WTC11 (cell line): ENCODE data around the gene HS1BP3. TPM values are rescaled to one million over a fixed set of nuclear protein-coding genes. Genes with fewer than 3 reads are reported as not detected.

Experiments used
- ATAC-seq: fragments of 200-7000 bp; cut with Tn5 transposase; 2 replicates; pipeline ENCODE4 v1.10.0; 2021; ENCODE audit warnings: mild to moderate bottlenecking, moderate library complexity
- CTCF ChIA-PET: fragments of 300-600 bp; sonication (Branson Sonifier 250); formaldehyde crosslinking; loops from one replicate; lab custom pipeline; 2021; ENCODE audit warnings: antibody characterized with exemption; lab: Charles Lee
- POLR2A ChIA-PET: fragments of 350-600 bp; sonication (Branson Sonifier 250); formaldehyde crosslinking; loops from one replicate; lab custom pipeline; 2021; ENCODE audit warnings: antibody characterized with exemption; lab: Charles Lee
- DNase-seq: peaks from one replicate; pipeline ENCODE4 v3.0.0; 2021; ENCODE audit warnings: low spot score
- H3K27ac Mint-ChIP-seq: 2 replicates; pipeline ENCODE4 v1.8.0; 2021; ENCODE audit warnings: mixed read lengths
- H3K27me3 Mint-ChIP-seq: 2 replicates; pipeline ENCODE4 v1.8.0; 2021; ENCODE audit warnings: low read depth, mild to moderate bottlenecking, moderate library complexity, mixed read lengths
- H3K36me3 Mint-ChIP-seq: 2 replicates; pipeline ENCODE4 v1.8.0; 2021; ENCODE audit warnings: mixed read lengths
- H3K4me1 Mint-ChIP-seq: 2 replicates; pipeline ENCODE4 v1.8.0; 2022; ENCODE audit warnings: mixed read lengths
- H3K4me3 Mint-ChIP-seq: 2 replicates; pipeline ENCODE4 v1.8.0; 2021; ENCODE audit warnings: mild to moderate bottlenecking, moderate library complexity, mixed read lengths
- H3K9me3 Mint-ChIP-seq: 2 replicates; pipeline ENCODE4 v1.8.0; 2021; ENCODE audit warnings: mixed read lengths
- ARID4B ChIP-seq: sonication (generic); formaldehyde crosslinking; IDR thresholded peaks from 2 replicates; pipeline ENCODE4 v1.8.0; 2023; ENCODE audit warnings: missing genetic modification reagents, mild to moderate bottlenecking, borderline replicate concordance
- E2F5 ChIP-seq: sonication (generic); formaldehyde crosslinking; IDR thresholded peaks from 2 replicates; pipeline ENCODE4 v1.8.1; 2022; ENCODE audit warnings: mild to moderate bottlenecking, moderate library complexity, missing genetic modification reagents
- ETV6 ChIP-seq: sonication (generic); formaldehyde crosslinking; IDR thresholded peaks from 2 replicates; pipeline ENCODE4 v1.8.1; 2022; ENCODE audit warnings: mild to moderate bottlenecking, missing genetic modification reagents
- FOXP1 ChIP-seq: sonication (generic); formaldehyde crosslinking; IDR thresholded peaks from 2 replicates; pipeline ENCODE4 v1.8.0; 2022; ENCODE audit warnings: missing genetic modification reagents, mild to moderate bottlenecking, moderate library complexity, borderline replicate concordance
- GTF2I ChIP-seq: fragments of 250-450 bp; sonication (Bioruptor Pico); conservative IDR thresholded peaks from 2 replicates; pipeline ENCODE4 v1.4.0; 2021; ENCODE audit warnings: mild to moderate bottlenecking
- JAZF1 ChIP-seq: fragments of 250-450 bp; sonication (Bioruptor Pico); IDR thresholded peaks from 2 replicates; pipeline ENCODE4 v1.9.0; 2021; ENCODE audit warnings: moderate library complexity, mild to moderate bottlenecking, inconsistent platforms
- KAT7 ChIP-seq: sonication (generic); formaldehyde crosslinking; IDR thresholded peaks from 2 replicates; pipeline ENCODE4 v1.8.1; 2023; ENCODE audit warnings: missing genetic modification reagents, mild to moderate bottlenecking, borderline replicate concordance
- MLX ChIP-seq: sonication (generic); formaldehyde crosslinking; IDR thresholded peaks from 2 replicates; pipeline ENCODE4 v1.8.1; 2023; ENCODE audit warnings: mild to moderate bottlenecking, missing genetic modification reagents, moderate library complexity
- NFATC4 ChIP-seq: fragments of 250-450 bp; sonication (Bioruptor Pico); IDR thresholded peaks from 2 replicates; pipeline ENCODE4 v1.9.0; 2021; ENCODE audit warnings: mild to moderate bottlenecking
- NFE2L1 ChIP-seq: sonication (generic); formaldehyde crosslinking; IDR thresholded peaks from 2 replicates; pipeline ENCODE4 v1.8.1; 2023; ENCODE audit warnings: missing genetic modification reagents
- PRRX2 ChIP-seq: fragments of 250-450 bp; sonication (Bioruptor Pico); IDR thresholded peaks from 2 replicates; pipeline ENCODE4 v1.8.0; 2021; ENCODE audit warnings: mild to moderate bottlenecking
- TCF7 ChIP-seq: sonication (generic); formaldehyde crosslinking; IDR thresholded peaks from 2 replicates; pipeline ENCODE4 v1.8.0; 2022; ENCODE audit warnings: mild to moderate bottlenecking, low read depth, missing genetic modification reagents, moderate library complexity
- ZNF138 ChIP-seq: sonication (generic); formaldehyde crosslinking; conservative IDR thresholded peaks from 2 replicates; pipeline ENCODE4 v1.8.1; 2022; ENCODE audit warnings: mild to moderate bottlenecking, moderate library complexity, missing genetic modification reagents
- ZNF281 ChIP-seq: sonication (generic); formaldehyde crosslinking; IDR thresholded peaks from 2 replicates; pipeline ENCODE4 v1.8.0; 2023; ENCODE audit warnings: mild to moderate bottlenecking, missing genetic modification reagents
- total RNA-seq: library from RNA; stranded (reverse); gene quantifications from 3 replicates; pipeline ENCODE4 v1.2.3, GENCODE V29; 2021
- TF ChIP-seq, protein P1 (sequence below): sonication (generic); formaldehyde crosslinking; IDR thresholded peaks from 2 replicates; pipeline ENCODE4 v1.8.0; 2022; ENCODE audit warnings: mild to moderate bottlenecking, missing genetic modification reagents
- TF ChIP-seq, protein P2 (sequence below): sonication (generic); formaldehyde crosslinking; IDR thresholded peaks from 2 replicates; pipeline ENCODE4 v1.8.1; 2022; ENCODE audit warnings: mild to moderate bottlenecking, missing genetic modification reagents, moderate library complexity, borderline replicate concordance

The HS1BP3 gene
- total RNA-seq, 1 experiment from 2014 or later, result 17.9 TPM

DNA sequence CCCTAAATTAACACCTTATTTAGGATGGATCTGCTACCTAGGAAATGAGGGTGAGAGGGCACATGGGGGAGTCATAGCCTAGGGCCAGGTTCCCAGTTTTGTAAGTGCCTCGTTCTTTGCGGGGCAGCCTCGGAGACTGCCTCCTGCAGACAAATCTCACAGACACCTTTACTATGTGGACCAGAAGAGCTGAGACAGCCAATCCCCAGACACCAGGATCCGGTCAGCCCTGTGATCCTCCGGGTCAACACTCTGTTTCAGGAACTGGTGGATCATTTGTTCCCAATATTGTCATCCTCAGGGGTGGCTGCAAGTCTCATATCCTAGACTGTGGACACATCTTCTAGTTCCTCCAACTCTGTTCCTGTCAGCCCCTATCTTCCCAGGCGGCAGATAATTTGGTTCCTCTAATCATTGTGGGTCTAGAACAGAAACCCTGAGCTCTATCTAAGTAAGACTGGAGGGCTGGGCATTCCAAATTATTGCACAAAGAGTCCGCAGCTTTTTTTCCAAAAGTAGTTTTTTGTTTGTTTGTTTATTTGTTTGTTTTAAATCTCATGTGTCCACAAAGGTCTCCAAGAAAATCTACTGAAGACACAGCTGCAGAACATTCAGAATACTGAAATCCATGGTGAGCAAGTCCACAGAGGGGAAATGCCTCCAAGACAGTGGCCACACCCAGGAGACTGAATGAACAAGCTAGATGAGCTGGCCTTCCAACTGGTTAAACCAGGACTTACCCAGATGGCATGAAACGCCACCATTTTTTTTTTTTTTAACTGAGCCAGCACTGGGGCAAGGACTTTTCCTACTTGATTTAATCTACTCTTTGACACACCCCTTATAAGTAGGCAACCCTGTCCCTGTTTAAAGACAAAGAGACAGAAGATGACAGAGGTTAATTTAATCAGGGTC, 9.9 kb upstream of the HS1BP3 start (continued):
- TF ChIP-seq, protein P1, sequence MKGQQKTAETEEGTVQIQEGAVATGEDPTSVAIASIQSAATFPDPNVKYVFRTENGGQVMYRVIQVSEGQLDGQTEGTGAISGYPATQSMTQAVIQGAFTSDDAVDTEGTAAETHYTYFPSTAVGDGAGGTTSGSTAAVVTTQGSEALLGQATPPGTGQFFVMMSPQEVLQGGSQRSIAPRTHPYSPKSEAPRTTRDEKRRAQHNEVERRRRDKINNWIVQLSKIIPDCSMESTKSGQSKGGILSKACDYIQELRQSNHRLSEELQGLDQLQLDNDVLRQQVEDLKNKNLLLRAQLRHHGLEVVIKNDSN (CRISPR knock-in tag), result no peak
- TF ChIP-seq ZNF138, result no peak
- TF ChIP-seq, protein P2, sequence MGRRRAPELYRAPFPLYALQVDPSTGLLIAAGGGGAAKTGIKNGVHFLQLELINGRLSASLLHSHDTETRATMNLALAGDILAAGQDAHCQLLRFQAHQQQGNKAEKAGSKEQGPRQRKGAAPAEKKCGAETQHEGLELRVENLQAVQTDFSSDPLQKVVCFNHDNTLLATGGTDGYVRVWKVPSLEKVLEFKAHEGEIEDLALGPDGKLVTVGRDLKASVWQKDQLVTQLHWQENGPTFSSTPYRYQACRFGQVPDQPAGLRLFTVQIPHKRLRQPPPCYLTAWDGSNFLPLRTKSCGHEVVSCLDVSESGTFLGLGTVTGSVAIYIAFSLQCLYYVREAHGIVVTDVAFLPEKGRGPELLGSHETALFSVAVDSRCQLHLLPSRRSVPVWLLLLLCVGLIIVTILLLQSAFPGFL (CRISPR knock-in tag), result no peak
- TF ChIP-seq ZNF281 (CRISPR knock-in tag), result no peak

GRCh38 chr2:20657522-20658235, 6.8 kb upstream of the HS1BP3 start:
- H3K27ac Mint-ChIP-seq, result no peak overlapping the region
- CTCF ChIA-PET, result interaction anchor here (0.7 to 4.7 kb wide), 4 partner anchors 8 to 305 kb away, joined by 3 to 25 read pairs (median 6); no protein-coding TSS in a partner anchor
- H3K4me3 Mint-ChIP-seq, result no peak overlapping the region
- no peaks in the 10 kb centered on the region for H3K9me3 Mint-ChIP-seq
- H3K4me1 Mint-ChIP-seq, result peaks cover 2% of the 10 kb centered on the region; the same call in 1 of the 2 replicates
- TF ChIP-seq PRRX2, result no peak
- TF ChIP-seq E2F5 (CRISPR knock-in tag), result no peak
- no peak for TF ChIP-seq ETV6 (CRISPR knock-in tag)
- TF ChIP-seq JAZF1 (CRISPR knock-in tag), result no peak
- TF ChIP-seq NFATC4 (CRISPR knock-in tag), result no peak
- no peaks in the 10 kb centered on the region for H3K36me3 Mint-ChIP-seq
- POLR2A ChIA-PET, result no interaction called here
- no peak for DNase-seq
- peaks cover 36% of the 10 kb centered on the region for H3K27me3 Mint-ChIP-seq
- no peak for ATAC-seq

DNA sequence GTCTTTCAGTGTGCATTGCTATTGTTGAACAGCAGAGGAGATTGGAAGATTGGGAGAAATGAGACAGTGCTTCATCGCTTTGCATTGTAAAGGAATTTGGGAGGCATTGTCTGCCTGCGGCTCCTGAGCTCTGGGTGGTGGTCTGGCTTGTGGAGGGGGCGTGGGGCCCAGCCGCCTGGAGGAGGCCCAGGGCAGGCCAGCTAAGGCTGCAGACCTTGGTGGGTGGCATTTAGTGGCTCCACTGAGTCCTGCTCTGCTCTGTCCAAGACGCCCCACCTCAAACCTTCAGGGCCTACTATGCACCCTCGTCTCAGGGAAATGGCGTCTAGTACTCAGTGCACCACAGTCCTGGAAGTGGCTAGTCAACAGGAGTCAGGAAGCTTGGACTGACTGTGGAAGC, 5.7 kb upstream of the HS1BP3 start:
- no peaks in the 10 kb centered on the region for H3K9me3 Mint-ChIP-seq
- DNase-seq, result no peak
- peaks cover 35% of the 10 kb centered on the region for H3K27me3 Mint-ChIP-seq
- no peak overlapping the region for H3K4me3 Mint-ChIP-seq
- peaks cover 4% of the 10 kb centered on the region for H3K4me1 Mint-ChIP-seq
- peak; percentile 22 for ATAC-seq
- H3K27ac Mint-ChIP-seq, result no peak overlapping the region
- ChIA-PET POLR2A (interaction anchor here (1.2 kb wide), 1 partner anchor 210 kb away, joined by 4 read pairs; the partner anchor contains the start of gene RHOB), CTCF (interaction anchor here (2.4 to 4.7 kb wide), 2 partner anchors 14 to 20 kb away, joined by 9 to 25 read pairs; no protein-coding TSS in a partner anchor)
- no peaks in the 10 kb centered on the region for H3K36me3 Mint-ChIP-seq
- no peak for TF ChIP-seq GTF2I (CRISPR knock-in tag)
- no peak for TF ChIP-seq TCF7
- TF ChIP-seq E2F5 (CRISPR knock-in tag), result no peak
- no peak for TF ChIP-seq MLX (CRISPR knock-in tag)
- no peak for TF ChIP-seq KAT7 (CRISPR knock-in tag)
- no peak for TF ChIP-seq NFATC4 (CRISPR knock-in tag)
- TF ChIP-seq ARID4B, result no peak
- TF ChIP-seq FOXP1, result no peak
- no peak for TF ChIP-seq NFE2L1 (CRISPR knock-in tag)
